Stomach (tissue), 9 donors: ENCODE data around the gene GAK. TPM values are rescaled to one million over a fixed set of nuclear protein-coding genes. Genes with fewer than 3 reads are reported as not detected.

ENCODE experiments used
- DNase-seq, 2 donors: peaks; one replicate each; pipeline versions ENCODE4 v3.0.0 to v3.0.0-alpha.2; 2013 to 2019
- H3K27ac ChIP-seq, 5 donors: fragments of 200-600 bp in 4 of 5; sonication (generic) in 4 of 5; one replicate each; pipeline ENCODE4 v1.5.1; 2013 to 2019; ENCODE audit warnings: mild to moderate bottlenecking in 1 of 5, moderate library complexity in 1 of 5
- H3K27me3 ChIP-seq, 3 donors: fragments of 200-600 bp; sonication (generic); one replicate each; pipeline ENCODE4 v1.5.1; 2017 to 2019; ENCODE audit warnings: mixed run types in 1 of 3
- H3K36me3 ChIP-seq, 4 donors: fragments of 200-600 bp; sonication (generic); 1 replicate in 3 of 4; 2 replicates in 1 of 4; pipeline ENCODE4 v1.5.1; 2016 to 2019
- H3K4me1 ChIP-seq, 4 donors: fragments of 200-600 bp; sonication (generic); one replicate each; pipeline ENCODE4 v1.5.1; 2016 to 2019
- H3K4me3 ChIP-seq, 4 donors: fragments of 200-600 bp; sonication (generic) in 3 of 4; one replicate each; pipeline ENCODE4 v1.5.1; 2016 to 2019; ENCODE audit warnings: mild to moderate bottlenecking in 1 of 4
- H3K9me3 ChIP-seq, 4 donors: fragments of 200-600 bp; sonication (generic); one replicate each; pipeline ENCODE4 v1.5.1; 2016 to 2019
- EP300 ChIP-seq: sonication (generic); formaldehyde crosslinking; IDR thresholded peaks from one replicate; pipeline ENCODE4 v1.6.1; 2017; ENCODE audit warnings: antibody characterized with exemption
- POLR2A ChIP-seq, 4 donors: fragments of 450-650 bp; IDR thresholded peaks; one replicate each; pipeline ENCODE4 v1.6.1; 2016; ENCODE audit warnings: antibody characterized with exemption in 4 of 4, control low read depth in 2 of 4, mild to moderate bottlenecking in 1 of 4, moderate library complexity in 1 of 4
- POLR2AphosphoS5 ChIP-seq, 3 donors: sonication (generic); formaldehyde crosslinking; IDR thresholded peaks; one replicate each; pipeline ENCODE4 v1.6.1; 2016; ENCODE audit warnings: antibody characterized with exemption in 3 of 3
- WGBS, 5 donors: extraction: QIAGEN DNeasy Blood & Tissue Kit in 3 of 5; methylation state at CpG; one replicate each; pipeline versions ENCODE4 v1.1.5 to v1.1.7; 2013 to 2018; 5-methylcytosine and 5-hydroxymethylcytosine counted together
- intact Hi-C: fragments of 100-400 bp; cut with DNase I; formaldehyde crosslinking; loops from one replicate; pipeline ENCODE4 v1.15.1; 2023; ENCODE audit warnings: low total_unique reads
- polyA plus RNA-seq, 3 donors: library from polyadenylated mRNA; stranded (reverse); fragments of 200-250 nt; gene quantifications; one replicate each; pipeline ENCODE4 v1.2.3, GENCODE V29; 2013
- total RNA-seq, 5 donors: library from RNA; depleted of rRNA; stranded (reverse); fragments of >200 nt; gene quantifications; one replicate each; pipeline versions ENCODE4 v1.1.0 to v1.2.3, GENCODE V29; 2014 to 2016
- TF ChIP-seq, protein P1 (sequence below), 7 experiments: fragments of 450-650 bp in 4 of 7; fragments of 200-600 bp in 3 of 7; sonication (generic) in 3 of 7; IDR thresholded peaks; one replicate each; pipeline ENCODE4 v1.5.1; 2016 to 2019; ENCODE audit warnings: antibody characterized with exemption in 7 of 7, control low read depth in 2 of 7, mild to moderate bottlenecking in 1 of 7
- donor health status: healthy with polysubstance abuse.
- donor health status: Bipolar disorder and iron deficiency.
- donor health status: healthy.

GAK gene
- total and polyA plus RNA-seq, 8 donors, result 71.8 to 503 (median 157) TPM

- Histone ChIP-seq H3K36me3 (peaks cover 25 to 68% (median 61%) of the 10 kb centered on the region in 4 donors), H3K4me1 (peaks cover 17 to 24% (median 21%) of the 10 kb centered on the region in 4 donors), H3K27me3 (peaks cover 0 to 16% (median 0%) of the 10 kb centered on the region in 3 donors), H3K27ac (no peak overlapping the region), H3K9me3 (no peaks in the 10 kb centered on the region), H3K4me3 (no peak overlapping the region)
- WGBS, 5 donors, result 85 to 93% (median 90%) methylated on average over 12 to 26 of the region's 26 CpGs
- no peak for DNase-seq
- intact Hi-C loops, result no loop called here
- TF ChIP-seq EP300 (no peak), POLR2A (IDR thresholded peaks at IDR 0.05) (no peak), POLR2AphosphoS5 (IDR thresholded peaks at IDR 0.05) (no peak)
- TF ChIP-seq, protein P1, sequence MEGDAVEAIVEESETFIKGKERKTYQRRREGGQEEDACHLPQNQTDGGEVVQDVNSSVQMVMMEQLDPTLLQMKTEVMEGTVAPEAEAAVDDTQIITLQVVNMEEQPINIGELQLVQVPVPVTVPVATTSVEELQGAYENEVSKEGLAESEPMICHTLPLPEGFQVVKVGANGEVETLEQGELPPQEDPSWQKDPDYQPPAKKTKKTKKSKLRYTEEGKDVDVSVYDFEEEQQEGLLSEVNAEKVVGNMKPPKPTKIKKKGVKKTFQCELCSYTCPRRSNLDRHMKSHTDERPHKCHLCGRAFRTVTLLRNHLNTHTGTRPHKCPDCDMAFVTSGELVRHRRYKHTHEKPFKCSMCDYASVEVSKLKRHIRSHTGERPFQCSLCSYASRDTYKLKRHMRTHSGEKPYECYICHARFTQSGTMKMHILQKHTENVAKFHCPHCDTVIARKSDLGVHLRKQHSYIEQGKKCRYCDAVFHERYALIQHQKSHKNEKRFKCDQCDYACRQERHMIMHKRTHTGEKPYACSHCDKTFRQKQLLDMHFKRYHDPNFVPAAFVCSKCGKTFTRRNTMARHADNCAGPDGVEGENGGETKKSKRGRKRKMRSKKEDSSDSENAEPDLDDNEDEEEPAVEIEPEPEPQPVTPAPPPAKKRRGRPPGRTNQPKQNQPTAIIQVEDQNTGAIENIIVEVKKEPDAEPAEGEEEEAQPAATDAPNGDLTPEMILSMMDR (IDR thresholded peaks at IDR 0.05), result no peak
These were observed 33.1 kb upstream of the GAK start for GRCh38 chr4:965048-965765.

DNA sequence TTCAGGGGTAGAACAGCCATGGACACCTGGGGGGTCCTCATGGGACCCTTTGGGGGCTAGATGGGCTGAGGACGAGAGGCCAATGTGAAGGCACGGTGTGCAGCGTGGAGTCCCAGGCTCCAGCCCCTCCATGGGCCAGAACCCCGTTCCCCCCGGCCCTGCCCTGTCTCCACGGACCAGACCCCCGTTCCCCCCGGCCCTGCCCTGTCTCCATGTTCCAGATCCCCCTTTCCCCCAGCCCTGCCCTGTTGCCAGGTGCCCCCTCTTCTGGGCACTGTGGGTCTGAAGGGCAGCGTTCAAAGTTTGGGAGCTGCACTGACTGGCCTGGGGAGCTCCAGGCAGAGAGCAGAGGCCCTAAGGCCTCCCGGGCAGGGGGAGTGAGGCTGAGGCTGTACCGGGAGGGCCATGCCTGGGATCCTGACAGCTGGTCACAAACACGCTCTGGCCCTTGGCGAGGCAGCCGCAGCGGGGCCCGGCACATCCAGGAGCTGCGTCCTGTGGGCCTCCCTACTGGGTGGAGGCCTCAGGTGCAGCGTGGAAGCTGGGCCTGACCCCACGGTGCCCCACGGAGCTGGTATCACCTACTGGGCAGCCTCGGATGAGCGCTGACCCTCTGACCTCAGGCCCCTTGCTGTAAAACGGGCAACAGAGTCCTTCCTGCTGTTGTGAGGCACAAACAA lies 32.4 kb upstream of the GAK start:
- H3K27me3 ChIP-seq, result peaks cover 0 to 16% (median 0%) of the 10 kb centered on the region in 3 donors
- peaks cover 25 to 75% (median 69%) of the 10 kb centered on the region in 4 donors for H3K36me3 ChIP-seq
- WGBS, 5 donors, result 91 to 95% (median 91%) methylated on average over 8 to 23 of the region's 23 CpGs
- no peak overlapping the region for H3K27ac ChIP-seq
- no peak for DNase-seq
- no peak for TF ChIP-seq EP300
- no peak for TF ChIP-seq POLR2AphosphoS5 (IDR thresholded peaks at IDR 0.05)
- TF ChIP-seq, protein P1 (IDR thresholded peaks at IDR 0.05), result no peak
- no peak for TF ChIP-seq POLR2A (IDR thresholded peaks at IDR 0.05)
- H3K4me1 ChIP-seq, result peaks cover 17 to 21% (median 18%) of the 10 kb centered on the region in 4 donors
- no peaks in the 10 kb centered on the region for H3K9me3 ChIP-seq
- no peak overlapping the region for H3K4me3 ChIP-seq
- intact Hi-C loops, result no loop called here

- Histone ChIP-seq H3K27ac (no peak overlapping the region), H3K4me3 (no peak overlapping the region), H3K9me3 (no peaks in the 10 kb centered on the region), H3K36me3 (peaks cover 25 to 84% (median 78%) of the 10 kb centered on the region in 4 donors), H3K27me3 (peaks cover 0 to 10% (median 0%) of the 10 kb centered on the region in 3 donors), H3K4me1 (peaks cover 11 to 14% (median 11%) of the 10 kb centered on the region in 4 donors)
- intact Hi-C loops, result no loop called here
- 73 to 88% (median 86%) methylated on average over 8 to 39 of the region's 39 CpGs for WGBS, 5 donors
- DNase-seq, result no peak
- TF ChIP-seq EP300 (no peak), POLR2A (IDR thresholded peaks at IDR 0.05) (no peak), POLR2AphosphoS5 (IDR thresholded peaks at IDR 0.05) (no peak)
- TF ChIP-seq, protein P1 (IDR thresholded peaks at IDR 0.05), result no peak
These were observed 31.4 kb upstream of the GAK start for GRCh38 chr4:963276-964225.
